Central memory CD8-positive, alpha-beta T cell (primary cell): ENCODE results near the gene ICAM2.
"Not testable (repeated sequence)": the region's sequence is repeated elsewhere in the genome, so short reads cannot be mapped to it uniquely, and the experiment has no call there.

Source experiments
- ATAC-seq: fragments of 150-1000 bp; cut with Tn5 transposase; replicated peaks from 2 replicates; pipeline ENCODE4 v1.10.0; 2022; ENCODE audit warnings: mild to moderate bottlenecking, moderate FRiP score, moderate number of reproducible peaks; ENCODE audit not compliant: poor library complexity, severe bottlenecking; ENCODE audit errors: extremely low read depth
- DNase-seq, 2 donors: peaks; one replicate each; pipeline ENCODE4 v3.0.0; 2021; ENCODE audit warnings: low spot score in 2 of 2
- H3K27ac Mint-ChIP-seq: one replicate; pipeline ENCODE4 v1.8.0; 2022; ENCODE audit warnings: low read depth, mild to moderate bottlenecking, moderate library complexity, mixed read lengths
- H3K27me3 Mint-ChIP-seq: one replicate; pipeline ENCODE4 v1.8.0; 2022; ENCODE audit warnings: mixed read lengths
- H3K36me3 Mint-ChIP-seq: one replicate; pipeline ENCODE4 v1.8.0; 2022; ENCODE audit warnings: mild to moderate bottlenecking, moderate library complexity, mixed read lengths; ENCODE audit not compliant: insufficient read depth
- H3K4me1 Mint-ChIP-seq: one replicate; pipeline ENCODE4 v1.8.0; 2022; ENCODE audit warnings: mixed read lengths
- H3K4me3 Mint-ChIP-seq: one replicate; pipeline ENCODE4 v1.8.0; 2022; ENCODE audit warnings: mild to moderate bottlenecking, moderate library complexity, mixed read lengths
- H3K9me3 Mint-ChIP-seq: one replicate; pipeline ENCODE4 v1.8.0; 2022; ENCODE audit warnings: mixed read lengths

Gene ICAM2

DNA sequence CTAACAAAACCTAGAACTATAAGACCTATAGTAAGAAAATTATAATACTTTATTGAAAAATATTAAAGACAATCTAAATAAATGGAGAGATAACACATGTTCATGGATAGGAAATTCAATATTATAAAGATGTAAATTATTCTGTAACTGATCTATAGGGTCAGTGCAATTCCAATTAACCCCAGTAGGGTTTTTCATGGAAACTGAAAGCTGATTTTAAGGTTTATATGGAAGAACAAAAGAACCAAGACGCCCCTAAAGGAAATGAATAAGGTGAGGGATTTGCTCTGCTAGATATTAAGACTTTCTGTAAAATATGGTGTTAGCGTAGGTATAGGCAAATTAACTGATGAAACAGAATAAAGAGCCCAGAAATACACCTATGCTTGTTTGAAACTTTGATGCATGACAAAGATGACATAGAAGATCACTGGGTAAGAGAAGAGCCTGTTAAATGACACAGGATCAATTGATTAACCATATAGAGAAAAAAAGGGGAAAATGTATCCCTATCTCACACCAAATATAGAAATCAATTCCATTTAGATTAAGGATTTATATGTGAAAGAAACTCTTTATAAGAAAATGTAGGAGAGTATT is 3.0 kb downstream of the ICAM2 start:
- Mint-ChIP-seq H3K27me3 (no peaks in the 10 kb centered on the region), H3K9me3 (no peaks in the 10 kb centered on the region), H3K4me1 (peaks cover 67% of the 10 kb centered on the region), H3K27ac (peak overlapping the region; percentile 100), H3K4me3 (peak overlapping the region; percentile 87), H3K36me3 (peaks cover 34% of the 10 kb centered on the region)
- DNase-seq, result no peak
- no peak for ATAC-seq

DNA sequence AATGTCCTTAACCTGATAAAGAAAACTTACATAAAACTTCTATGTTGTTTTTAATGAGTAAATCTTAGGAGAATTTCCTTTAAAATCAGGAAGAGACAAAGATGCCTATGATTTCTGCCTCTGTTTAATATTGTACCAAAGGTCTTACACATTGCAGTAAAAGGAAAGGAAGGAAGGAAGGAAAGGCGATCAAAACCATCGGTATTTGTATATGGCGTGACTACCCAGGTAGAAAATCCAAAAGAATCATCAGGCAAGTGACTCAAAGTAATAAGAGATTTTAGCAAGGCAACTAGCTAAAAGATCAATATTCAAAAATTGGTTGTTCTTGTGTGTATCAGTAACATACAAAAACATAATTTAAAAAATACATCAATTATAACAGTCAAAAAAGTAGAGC is 3.5 kb downstream of the ICAM2 start:
- peaks cover 63% of the 10 kb centered on the region for H3K4me1 Mint-ChIP-seq

DNA sequence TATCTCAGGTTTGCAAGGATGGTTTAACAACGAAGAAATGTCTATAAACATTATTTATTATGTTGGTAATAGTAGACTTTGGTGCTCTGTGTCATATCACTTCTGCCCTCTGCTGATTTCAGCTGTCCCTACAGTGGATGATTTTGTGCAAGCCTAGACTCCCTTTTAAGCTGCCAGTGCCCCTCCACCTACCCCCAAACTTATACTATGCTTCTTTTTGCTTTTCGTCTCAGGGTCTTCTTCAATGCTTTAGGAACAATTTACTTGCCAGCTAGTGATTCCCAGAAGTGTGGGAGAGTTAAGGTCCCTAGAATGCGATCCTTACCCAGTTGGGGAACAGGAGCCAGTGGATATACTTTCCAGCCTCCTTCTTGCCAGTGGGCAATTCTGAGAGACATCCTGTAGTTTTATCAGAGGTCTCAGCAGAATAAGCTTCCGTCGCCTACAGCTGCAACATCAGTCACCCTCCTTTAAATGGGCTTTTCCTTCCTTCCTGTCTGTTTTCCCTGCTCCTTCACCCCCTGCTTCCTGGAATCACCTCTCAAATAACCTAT is 4.1 kb downstream of the ICAM2 start:
- H3K27me3 Mint-ChIP-seq, result no peaks in the 10 kb centered on the region
- peak overlapping the region; percentile 100 for H3K27ac Mint-ChIP-seq
- no peaks in the 10 kb centered on the region for H3K9me3 Mint-ChIP-seq
- peak overlapping the region; percentile 87 for H3K4me3 Mint-ChIP-seq
- H3K4me1 Mint-ChIP-seq, result peaks cover 66% of the 10 kb centered on the region
- H3K36me3 Mint-ChIP-seq, result peaks cover 30% of the 10 kb centered on the region
- ATAC-seq (no peak), DNase-seq (no peak)

More for the DNA sequence above, 3.5 kb downstream of the ICAM2 start:
- no peak for DNase-seq
- no peaks in the 10 kb centered on the region for H3K9me3 Mint-ChIP-seq
- H3K27me3 Mint-ChIP-seq, result no peaks in the 10 kb centered on the region
- peak overlapping the region; percentile 87 for H3K4me3 Mint-ChIP-seq
- H3K36me3 Mint-ChIP-seq, result peaks cover 35% of the 10 kb centered on the region
- ATAC-seq, result no peak
- peak overlapping the region; percentile 100 for H3K27ac Mint-ChIP-seq

DNA sequence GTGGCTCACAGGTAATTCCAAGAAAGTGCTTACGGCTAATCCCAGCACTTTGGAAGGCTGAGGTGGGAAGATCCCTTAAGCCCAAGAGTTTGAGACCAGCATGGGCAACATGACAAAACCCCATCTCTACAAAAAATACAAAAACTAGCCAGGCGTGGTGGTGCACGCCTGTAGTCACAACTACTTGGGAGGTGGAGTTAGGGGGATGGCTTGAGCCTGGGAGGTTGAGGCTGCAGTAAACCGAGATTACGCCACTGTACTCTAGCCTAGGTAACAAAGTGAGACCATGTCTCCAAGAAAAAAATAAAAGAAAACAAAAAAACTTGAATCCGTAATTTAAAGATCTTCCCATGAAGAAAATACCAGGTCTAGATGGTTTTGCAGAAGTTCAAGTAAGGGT is 5.0 kb downstream of the ICAM2 start:
- Mint-ChIP-seq H3K4me3 (peak overlapping the region; percentile 87), H3K4me1 (peaks cover 71% of the 10 kb centered on the region), H3K27ac (peak overlapping the region; percentile 100), H3K9me3 (no peaks in the 10 kb centered on the region), H3K27me3 (no peaks in the 10 kb centered on the region), H3K36me3 (peaks cover 29% of the 10 kb centered on the region)
- DNase-seq, result no peak
- no peak for ATAC-seq

DNA sequence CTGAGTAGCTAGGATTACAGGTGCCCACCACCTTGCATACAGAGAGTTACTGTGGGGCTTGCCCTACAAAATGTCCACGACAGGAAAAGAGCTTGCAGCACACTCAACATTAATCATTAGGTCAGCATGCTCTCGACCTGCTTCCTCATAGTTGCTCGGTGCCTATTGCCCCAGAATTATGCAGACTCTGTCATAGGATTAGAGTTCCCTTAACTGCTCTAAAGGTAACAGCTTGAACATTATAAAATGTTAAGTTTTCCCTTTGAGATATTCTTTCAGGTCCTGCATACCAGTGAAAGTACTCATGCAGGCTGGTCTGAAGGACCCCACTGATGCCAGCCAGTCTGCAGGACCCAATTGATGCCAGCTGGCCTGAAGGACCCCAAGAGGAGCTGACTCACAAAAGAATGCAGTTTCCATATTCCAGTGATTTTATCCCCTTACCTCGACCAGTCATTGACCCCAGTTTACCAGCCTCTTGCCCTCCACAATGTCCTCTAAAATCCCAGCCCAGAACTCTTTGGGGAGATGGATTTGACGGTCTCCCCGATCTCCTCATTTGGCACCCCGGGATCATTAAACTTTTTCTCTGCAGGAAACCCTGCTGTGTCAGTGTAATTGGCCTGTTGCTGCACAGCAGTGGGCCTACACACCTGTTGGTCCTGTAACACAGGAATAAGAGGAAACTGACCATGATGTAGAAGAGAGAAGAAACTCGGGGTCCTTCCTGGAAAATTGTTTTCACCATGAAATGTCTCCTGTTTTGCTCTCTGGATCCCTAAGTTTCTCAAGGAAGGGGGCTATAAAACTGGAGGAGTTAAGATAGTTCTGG is 10.6 kb downstream of the ICAM2 start:
- DNase-seq, result no peak
- Mint-ChIP-seq H3K4me1 (peaks cover 53% of the 10 kb centered on the region), H3K27ac (peak overlapping the region; percentile 19), H3K36me3 (peaks cover 31% of the 10 kb centered on the region), H3K4me3 (no peak overlapping the region), H3K9me3 (no peaks in the 10 kb centered on the region), H3K27me3 (no peaks in the 10 kb centered on the region)
- ATAC-seq, result no peak

DNA sequence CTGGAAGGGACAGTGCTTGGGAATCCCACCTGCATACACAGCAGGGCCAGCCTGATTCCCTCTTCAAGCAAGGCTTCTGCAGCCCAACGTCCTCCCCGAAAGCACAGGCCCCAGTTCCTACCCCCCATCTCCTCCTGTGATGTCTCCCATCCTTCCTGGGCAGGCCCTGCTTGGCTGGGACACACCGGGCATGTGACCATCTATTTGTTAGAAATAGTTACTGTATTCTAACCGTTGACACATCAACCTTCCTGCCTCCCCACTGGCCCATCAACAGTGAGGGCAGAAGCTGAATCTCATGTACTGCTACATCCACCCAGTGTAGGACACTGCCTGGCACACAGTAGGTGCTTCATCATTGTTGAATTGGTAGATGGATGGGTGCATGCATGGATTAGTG is 11.6 kb downstream of the ICAM2 start:
- Mint-ChIP-seq H3K27ac (no peak overlapping the region), H3K4me1 (peaks cover 44% of the 10 kb centered on the region), H3K4me3 (peak overlapping the region; percentile 14), H3K36me3 (peaks cover 34% of the 10 kb centered on the region), H3K9me3 (no peaks in the 10 kb centered on the region), H3K27me3 (no peaks in the 10 kb centered on the region)
- ATAC-seq (no peak), DNase-seq (no peak)

GRCh38 chr17:64008346-64008745 is 12.1 kb downstream of the ICAM2 start:
- H3K27ac Mint-ChIP-seq, result peak overlapping the region; percentile 76
- DNase-seq, result no peak
- H3K9me3 Mint-ChIP-seq, result no peaks in the 10 kb centered on the region
- H3K36me3 Mint-ChIP-seq, result peaks cover 39% of the 10 kb centered on the region
- ATAC-seq, result no peak
- peaks cover 43% of the 10 kb centered on the region for H3K4me1 Mint-ChIP-seq
- no peak overlapping the region for H3K4me3 Mint-ChIP-seq
- H3K27me3 Mint-ChIP-seq, result no peaks in the 10 kb centered on the region

GRCh38 chr17:64007838-64008282 is 12.6 kb downstream of the ICAM2 start:
- no peaks in the 10 kb centered on the region for H3K27me3 Mint-ChIP-seq
- DNase-seq (no peak), ATAC-seq (no peak)
- H3K4me3 Mint-ChIP-seq, result no peak overlapping the region
- peak overlapping the region; percentile 76 for H3K27ac Mint-ChIP-seq
- no peaks in the 10 kb centered on the region for H3K9me3 Mint-ChIP-seq
- H3K36me3 Mint-ChIP-seq, result peaks cover 43% of the 10 kb centered on the region
- peaks cover 43% of the 10 kb centered on the region for H3K4me1 Mint-ChIP-seq

- peak overlapping the region; percentile 76 for H3K27ac Mint-ChIP-seq
- H3K36me3 Mint-ChIP-seq, result peaks cover 41% of the 10 kb centered on the region
- peaks cover 43% of the 10 kb centered on the region for H3K4me1 Mint-ChIP-seq
- H3K27me3 Mint-ChIP-seq, H3K9me3 Mint-ChIP-seq, ATAC-seq, DNase-seq, H3K4me3 Mint-ChIP-seq: not testable (repeated sequence)
Measured at GRCh38 chr17:64007089-64007837, 13.2 kb downstream of the ICAM2 start.

- Mint-ChIP-seq H3K4me1 (peaks cover 38% of the 10 kb centered on the region), H3K36me3 (peaks cover 38% of the 10 kb centered on the region), H3K4me3 (no peak overlapping the region), H3K27ac (no peak overlapping the region), H3K27me3 (no peaks in the 10 kb centered on the region), H3K9me3 (no peaks in the 10 kb centered on the region)
- DNase-seq (no peak), ATAC-seq (no peak)
Measured at GRCh38 chr17:64006361-64007088, 13.9 kb downstream of the ICAM2 start.

- Mint-ChIP-seq H3K27me3 (no peaks in the 10 kb centered on the region), H3K36me3 (peaks cover 32% of the 10 kb centered on the region), H3K4me3 (no peak overlapping the region), H3K27ac (peak overlapping the region; percentile 71), H3K4me1 (peaks cover 31% of the 10 kb centered on the region), H3K9me3 (no peaks in the 10 kb centered on the region)
- no peak for DNase-seq
- ATAC-seq, result no peak
Measured at GRCh38 chr17:64005734-64006167, 14.7 kb downstream of the ICAM2 start.
